Cerebellar cortex (tissue), 1 donor: ENCODE measurements around the gene HYAL3.
"Not testable (repeated sequence)": the region's sequence is repeated elsewhere in the genome, so short reads cannot be mapped to it uniquely, and the experiment has no call there.

Experiments
- DNase-seq: peaks from one replicate; pipeline ENCODE4 v3.0.0-alpha.2; 2015; ENCODE audit warnings: low spot score

HYAL3 gene

DNA sequence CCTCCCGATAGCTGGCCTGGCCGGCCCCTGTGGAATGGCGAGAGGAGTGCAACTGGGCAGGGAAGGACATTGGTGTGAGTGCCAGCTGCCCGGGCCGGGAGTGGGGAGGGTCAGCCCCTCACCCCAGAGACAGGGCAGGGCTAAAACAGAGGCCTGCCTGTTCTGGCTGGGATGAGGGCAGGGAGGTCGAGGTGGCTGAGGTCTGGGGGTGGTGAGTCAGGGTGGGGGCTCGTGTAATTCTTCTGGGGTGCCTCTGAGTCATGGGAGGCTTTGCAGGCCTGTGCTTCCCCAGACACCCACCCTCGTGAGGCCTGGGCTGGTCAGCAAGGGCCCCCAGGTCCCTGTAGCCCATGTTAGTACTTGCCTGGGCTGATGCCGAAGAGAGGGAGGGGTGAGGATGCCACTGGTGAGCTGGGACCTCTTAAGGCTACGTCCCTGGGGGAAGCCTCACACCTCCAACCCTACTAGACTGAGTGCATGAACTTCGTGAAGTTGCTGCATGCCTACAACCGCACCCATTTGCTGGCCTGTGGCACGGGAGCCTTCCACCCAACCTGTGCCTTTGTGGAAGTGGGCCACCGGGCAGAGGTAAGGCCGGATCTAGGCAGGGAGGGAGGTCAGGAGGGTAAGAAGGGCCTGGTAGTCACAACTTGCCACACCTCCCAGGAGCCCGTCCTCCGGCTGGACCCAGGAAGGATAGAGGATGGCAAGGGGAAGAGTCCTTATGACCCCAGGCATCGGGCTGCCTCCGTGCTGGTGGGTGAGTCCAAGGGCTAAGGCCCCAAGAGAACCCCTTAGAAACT, 28.6 kb downstream of the HYAL3 start:
- no peak for DNase-seq

DNA sequence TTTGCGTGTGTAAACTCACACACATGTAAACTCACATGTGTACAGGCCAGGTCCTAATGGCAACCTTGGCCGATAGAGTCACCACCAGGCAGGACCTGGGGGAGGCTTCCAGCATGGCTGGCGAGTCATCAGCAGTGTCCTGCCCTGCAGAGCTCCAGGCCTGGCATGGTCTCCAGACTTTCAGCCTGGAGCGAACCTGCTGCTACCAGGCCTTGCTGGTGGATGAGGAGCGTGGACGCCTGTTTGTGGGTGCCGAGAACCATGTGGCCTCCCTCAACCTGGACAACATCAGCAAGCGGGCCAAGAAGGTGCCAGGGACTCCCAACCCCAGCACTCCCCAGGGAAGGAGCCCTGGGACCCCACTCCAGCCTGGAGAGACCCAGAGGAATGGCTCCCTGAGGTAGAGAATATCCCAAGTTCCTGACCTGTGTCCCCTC, 29.2 kb downstream of the HYAL3 start:
- no peak for DNase-seq

DNA sequence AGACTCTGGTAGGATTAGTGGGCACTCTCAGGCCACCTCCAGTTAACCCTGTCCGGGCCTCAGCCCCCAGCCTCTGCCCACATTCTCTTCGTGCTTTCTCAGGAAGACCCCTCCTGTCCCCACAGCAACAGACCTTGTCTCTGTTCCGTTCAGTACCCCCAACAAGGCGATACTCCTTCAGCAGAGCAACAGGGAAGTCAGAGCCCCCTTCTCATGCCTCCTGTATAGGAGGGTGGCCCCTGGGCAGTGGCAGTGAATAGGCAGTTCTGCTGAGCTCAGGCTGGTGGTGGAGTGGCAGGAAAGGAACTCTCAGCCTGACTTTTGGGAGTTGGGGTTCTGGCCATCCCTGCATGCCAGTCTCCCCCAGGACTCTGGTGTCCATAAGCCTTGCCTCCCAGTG, 29.7 kb downstream of the HYAL3 start:
- no peak for DNase-seq

GRCh38 chr3:50268703-50269451, 30.3 kb downstream of the HYAL3 start, which contains the start of gene SEMA3B:
TSS of gene SEMA3B (plus strand) at chr3:50269147. CDS start at chr3:50269241, 94 bp downstream.
- DNase-seq: no peak

DNA sequence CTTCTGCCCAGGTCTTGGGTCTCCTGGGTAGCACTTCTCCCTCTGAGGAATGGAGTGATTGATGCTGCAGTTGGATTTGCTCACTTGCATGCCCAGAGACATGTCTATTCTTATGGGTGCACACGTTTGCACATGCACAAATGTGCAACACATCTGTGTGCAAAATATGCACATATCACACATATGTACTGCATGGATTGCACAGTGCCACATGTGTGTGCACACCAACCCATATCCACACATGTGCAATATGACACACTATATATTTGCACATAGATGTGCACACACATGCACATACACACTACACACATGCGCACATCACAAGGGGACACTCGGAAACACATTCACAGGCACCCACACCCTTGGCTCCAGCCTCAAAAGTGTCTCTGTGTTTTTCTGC, 30.9 kb downstream of the HYAL3 start:
- no peak for DNase-seq

DNA sequence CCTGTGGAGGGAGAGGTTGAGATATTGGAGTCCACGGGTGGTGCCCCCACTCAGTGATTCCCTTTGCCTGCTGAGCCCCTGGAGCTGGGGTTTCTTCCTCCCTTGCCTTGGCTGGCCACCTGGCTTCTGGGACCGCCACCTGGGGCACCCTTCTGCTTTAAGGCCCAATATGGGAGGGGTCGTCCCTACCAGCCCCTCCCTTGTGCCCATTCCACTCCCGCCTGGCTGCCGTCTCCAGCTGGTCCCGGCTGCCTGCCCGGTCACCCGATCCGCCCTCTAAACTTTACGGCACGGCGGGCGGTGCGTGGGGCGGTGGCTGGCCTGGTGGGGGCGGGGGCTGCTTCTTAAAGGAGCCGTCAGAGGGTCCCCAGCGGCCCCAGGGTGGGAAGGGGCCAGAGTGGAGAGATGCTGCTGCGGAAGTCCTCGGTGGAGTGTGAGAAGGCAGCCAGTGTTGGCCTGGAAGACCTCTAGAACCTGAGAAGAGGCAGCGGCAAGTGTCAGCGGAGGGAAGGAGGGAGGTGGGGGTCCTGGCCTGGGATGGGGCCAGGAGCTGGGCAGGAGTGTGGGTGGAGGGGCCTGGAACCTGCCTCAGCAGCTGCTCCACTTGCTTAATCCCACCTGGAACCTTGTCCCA, 31.8 kb downstream of the HYAL3 start:
- DNase-seq: no peak

GRCh38 chr3:50266836-50267235, 32.4 kb downstream of the HYAL3 start:
- DNase-seq: no peak

DNA sequence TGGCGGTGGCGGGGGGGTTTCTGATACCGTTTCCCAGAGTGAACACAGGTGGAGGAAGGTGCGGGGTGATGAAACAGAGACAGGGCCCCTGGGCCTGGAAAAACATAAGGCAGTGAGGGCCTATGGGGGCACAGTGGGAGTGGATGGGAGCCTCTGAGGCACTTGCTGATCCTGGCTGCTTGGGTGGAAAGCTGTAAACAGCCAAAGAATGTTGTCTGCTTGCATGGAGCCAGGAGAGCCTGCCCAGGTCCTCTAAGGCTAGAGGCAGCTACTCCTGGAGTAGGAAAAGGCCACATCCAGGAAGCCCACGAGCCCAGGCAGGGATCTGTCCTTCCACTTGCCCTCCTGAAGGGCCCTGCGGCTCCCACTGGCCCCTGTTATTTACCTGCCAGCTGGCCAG, 33.2 kb downstream of the HYAL3 start:
- DNase-seq: no peak

DNA sequence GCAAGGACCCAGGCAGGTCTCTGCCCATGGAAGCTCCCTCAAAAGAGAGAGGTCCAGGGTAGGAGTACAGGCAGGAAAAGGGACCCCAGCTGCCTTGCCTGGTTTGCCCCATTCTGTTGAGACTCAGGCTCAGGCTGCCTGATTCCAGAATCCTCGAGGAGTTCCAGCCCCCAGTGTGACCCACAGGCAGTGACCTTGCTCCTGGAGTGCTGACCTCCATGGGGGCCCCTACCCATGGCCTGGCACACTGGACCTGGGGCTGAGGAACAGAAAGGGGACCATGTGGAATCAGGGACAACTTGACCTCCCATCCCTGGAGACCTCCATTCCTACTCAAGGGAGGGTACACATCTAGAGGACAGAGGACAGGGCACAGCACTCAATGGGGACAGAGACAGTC, 33.6 kb downstream of the HYAL3 start:
- no peak for DNase-seq

DNA sequence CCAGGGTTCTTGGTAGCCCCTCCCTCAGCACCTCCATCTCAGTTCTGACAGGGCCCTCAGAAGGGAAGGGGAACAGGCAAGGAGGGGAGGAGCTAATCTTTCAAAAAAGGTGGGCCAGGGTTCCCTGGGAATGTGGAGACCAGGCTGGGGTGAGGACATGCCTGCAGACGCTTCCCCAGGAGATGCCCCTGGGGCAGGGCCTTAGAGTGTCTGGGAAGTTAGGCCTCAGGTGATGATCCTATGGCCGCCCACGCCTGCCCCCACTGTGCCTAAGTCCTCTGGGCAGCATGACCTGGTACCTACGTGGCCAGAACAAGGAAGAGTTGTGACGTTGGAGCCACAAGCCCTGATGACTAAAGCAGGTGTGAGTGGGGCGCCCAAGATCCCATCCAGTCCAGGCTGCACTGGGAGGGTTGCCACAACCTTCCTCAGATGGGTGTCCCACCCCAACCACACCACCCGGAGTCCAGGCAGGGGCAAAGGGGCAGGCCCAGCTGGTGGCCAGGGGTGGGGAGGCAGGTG, 34.2 kb downstream of the HYAL3 start:
- DNase-seq: no peak

DNA sequence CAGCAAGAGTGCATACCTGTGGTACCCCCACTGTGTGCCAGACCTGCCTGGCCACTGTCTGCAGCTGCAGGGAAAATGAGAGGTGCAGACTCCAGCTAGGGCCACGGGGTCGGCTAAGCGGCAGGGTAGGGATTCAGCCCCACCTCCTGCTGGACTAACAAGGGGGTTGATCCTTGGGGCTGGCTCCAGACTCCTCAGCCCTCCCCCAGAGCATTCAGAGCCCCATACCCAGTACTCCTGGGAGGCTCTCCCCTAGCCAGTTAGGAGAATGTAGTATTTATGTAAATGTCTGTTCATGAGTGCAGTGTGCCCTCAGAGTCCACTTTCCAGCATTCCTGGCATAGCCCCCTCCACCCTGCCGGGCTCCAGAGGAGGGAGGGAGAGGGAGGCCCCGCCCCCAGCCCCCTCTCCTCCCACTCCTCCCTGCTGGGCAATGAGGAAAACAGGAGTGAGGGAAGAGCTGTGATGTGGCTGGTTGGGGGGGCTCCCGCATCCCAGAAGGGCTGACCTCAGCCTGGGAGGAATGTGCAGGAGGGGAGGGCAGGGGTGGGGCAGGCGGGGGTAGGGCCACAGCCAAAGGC, 34.7 kb downstream of the HYAL3 start:
- peak; percentile 93 for DNase-seq

- no peak for DNase-seq
Measured at GRCh38 chr3:50263478-50264382, 35.5 kb downstream of the HYAL3 start.

DNA sequence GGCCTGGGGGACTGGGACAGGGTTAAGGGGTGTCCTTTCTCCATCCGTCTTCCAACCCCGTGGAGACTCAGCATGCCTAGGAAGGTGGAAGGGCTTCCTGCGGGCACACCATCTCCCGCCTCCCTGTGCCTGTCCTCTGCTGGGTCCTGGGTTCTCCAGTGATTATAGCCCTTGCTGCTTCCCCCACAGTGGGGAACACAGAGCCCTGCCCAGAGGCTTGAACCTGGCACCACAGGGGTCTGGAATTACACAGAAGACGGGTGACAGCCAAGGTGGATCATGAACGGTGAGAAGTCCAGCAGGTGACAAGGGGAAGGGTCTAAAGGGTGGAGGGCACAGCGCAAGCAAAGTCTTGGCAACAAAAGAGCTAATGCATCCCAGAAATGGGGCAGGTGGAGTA, 36.4 kb downstream of the HYAL3 start:
- no peak for DNase-seq

GRCh38 chr3:50262200-50262599, 37.0 kb downstream of the HYAL3 start:
- DNase-seq: not testable (repeated sequence)

GRCh38 chr3:50261505-50261904, 37.7 kb downstream of the HYAL3 start:
- no peak for DNase-seq

DNA sequence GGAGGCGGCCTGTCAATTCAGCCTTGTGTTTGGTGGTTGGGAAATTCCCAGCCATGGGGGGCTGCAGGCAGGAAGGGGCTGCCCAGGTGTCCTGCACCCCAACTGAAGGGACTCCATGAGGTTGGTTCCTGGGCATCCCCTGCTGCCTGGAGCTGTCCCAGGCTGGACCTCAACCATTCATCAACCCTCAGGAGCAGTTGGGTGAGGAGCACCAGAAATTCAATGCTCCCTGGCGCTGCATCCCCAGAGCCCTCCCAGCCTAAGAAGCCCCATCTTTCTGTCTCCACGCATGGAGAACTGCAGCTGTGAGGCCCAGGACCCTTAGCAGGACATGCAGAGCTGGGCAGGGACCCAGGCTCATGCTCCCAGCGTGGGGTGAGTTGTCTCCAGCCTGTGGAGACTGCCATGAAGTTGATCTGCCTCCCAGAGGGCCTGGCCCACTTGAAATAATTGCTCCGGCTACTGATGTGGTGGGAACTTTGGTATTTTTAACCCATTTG, 38.2 kb downstream of the HYAL3 start:
- DNase-seq: no peak

GRCh38 chr3:50260027-50260941, 38.9 kb downstream of the HYAL3 start:
- DNase-seq: peak; percentile 88

DNA sequence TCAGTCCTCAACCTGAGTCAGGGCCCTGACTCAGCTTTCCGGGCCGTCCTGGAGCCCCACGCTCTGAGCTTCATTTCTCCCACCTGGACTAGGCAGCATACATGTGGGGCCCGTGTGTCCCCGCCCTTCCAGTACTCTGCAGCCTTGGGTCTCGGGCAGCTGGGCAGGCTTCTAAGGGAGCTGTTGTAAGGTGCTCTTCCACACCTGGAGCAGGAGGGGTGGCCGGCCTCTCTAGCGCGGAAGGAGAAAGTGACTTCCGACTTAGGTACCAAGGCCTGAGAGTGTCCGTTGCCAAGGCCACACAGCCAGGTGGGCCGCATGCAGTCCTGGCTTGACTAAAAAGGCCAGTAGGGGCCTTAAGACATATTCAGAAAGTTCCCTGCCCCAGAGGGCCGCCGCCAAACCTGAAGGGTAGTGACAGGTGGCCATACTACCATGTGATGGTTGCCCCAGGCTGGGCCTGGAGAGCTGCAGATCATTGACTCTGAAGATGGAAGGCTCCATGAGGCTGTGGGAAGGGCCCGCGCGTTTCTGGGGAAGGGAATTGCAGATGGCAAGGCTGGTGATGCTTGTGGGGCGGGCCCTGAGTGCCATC, 39.7 kb downstream of the HYAL3 start:
- DNase-seq: no peak

DNA sequence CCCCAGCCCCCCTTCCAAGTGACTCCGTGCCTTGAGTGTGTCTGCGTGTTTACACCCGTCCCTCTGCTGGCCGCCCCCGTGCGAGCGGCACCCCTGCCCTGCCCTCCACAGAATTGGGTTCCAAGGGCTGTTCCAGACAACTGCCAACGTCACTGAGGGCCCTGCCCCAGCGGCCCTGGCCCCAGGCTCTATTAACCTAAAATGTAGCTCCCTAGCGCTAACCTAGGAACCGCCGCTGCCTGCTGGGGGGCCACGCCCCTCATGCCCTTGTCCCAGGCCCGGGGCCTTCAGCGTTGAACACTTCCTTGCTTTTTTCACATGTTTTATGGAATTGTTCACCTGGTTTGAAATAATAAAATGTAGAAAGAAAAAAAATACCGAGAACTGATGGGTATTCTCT, 40.2 kb downstream of the HYAL3 start:
- no peak for DNase-seq
